ENCODE data around the gene OR56A4. TPM values are rescaled to one million over a fixed set of nuclear protein-coding genes. Genes with fewer than 3 reads are reported as not detected.

The OR56A4 gene
- polyA plus RNA-seq, 2 of the 4 experiments (the other 2 are of a cell fraction) = not detected

DNA sequence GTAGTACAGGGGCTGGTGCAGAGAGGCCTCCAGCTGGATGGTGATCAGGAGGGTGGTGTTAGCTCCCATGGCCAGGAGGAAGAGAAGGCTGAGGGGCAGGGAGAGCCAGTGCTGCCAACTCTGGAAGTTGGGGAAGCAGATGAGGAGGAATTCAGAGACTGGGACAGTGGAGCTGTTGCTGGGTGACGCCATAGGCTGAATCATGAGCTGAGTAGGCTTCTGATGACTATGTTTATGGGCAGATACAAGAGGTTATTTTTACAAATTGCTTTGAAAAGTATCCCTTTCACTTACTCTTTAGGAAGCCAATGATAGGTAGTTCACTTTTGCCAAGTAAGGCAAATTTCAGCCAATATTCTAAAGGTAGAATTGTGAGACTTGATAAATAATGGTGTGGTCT, 20.8 kb upstream of the OR56A4 start:
- Histone ChIP-seq H3K9me3 (no peaks in the 10 kb centered on the region), H3K4me1 (no peaks in the 10 kb centered on the region), H3K4me2 (no peak overlapping the region), H3K27ac (no peak overlapping the region), H3K4me3 (no peak overlapping the region)
- POLR2A ChIA-PET = no interaction called here
- TF ChIP-seq ESRRA (IDR thresholded peaks at IDR 0.05; ENCODE audit: borderline replicate concordance, low read length) (no peak), FOXS1 (CRISPR knock-in tag; IDR thresholded peaks at IDR 0.05) (no peak), MAFK (IDR thresholded peaks at IDR 0.05; ENCODE audit: partially characterized antibody) (no peak), EHF (CRISPR knock-in tag; IDR thresholded peaks at IDR 0.05) (no peak), ZC3H11A (IDR thresholded peaks at IDR 0.05) (no peak), EP300 (IDR thresholded peaks at IDR 0.05) (no peak), JUNB (IDR thresholded peaks at IDR 0.05) (no peak), ZFP36 (IDR thresholded peaks at IDR 0.05; ENCODE audit: borderline replicate concordance, partially characterized antibody) (no peak), RCOR1 (IDR thresholded peaks at IDR 0.05; ENCODE audit: low read depth, low read length) (no peak), RNF2 (IDR thresholded peaks at IDR 0.05; ENCODE audit: borderline replicate concordance, low read depth) (no peak)
- TF ChIP-seq, protein P1, sequence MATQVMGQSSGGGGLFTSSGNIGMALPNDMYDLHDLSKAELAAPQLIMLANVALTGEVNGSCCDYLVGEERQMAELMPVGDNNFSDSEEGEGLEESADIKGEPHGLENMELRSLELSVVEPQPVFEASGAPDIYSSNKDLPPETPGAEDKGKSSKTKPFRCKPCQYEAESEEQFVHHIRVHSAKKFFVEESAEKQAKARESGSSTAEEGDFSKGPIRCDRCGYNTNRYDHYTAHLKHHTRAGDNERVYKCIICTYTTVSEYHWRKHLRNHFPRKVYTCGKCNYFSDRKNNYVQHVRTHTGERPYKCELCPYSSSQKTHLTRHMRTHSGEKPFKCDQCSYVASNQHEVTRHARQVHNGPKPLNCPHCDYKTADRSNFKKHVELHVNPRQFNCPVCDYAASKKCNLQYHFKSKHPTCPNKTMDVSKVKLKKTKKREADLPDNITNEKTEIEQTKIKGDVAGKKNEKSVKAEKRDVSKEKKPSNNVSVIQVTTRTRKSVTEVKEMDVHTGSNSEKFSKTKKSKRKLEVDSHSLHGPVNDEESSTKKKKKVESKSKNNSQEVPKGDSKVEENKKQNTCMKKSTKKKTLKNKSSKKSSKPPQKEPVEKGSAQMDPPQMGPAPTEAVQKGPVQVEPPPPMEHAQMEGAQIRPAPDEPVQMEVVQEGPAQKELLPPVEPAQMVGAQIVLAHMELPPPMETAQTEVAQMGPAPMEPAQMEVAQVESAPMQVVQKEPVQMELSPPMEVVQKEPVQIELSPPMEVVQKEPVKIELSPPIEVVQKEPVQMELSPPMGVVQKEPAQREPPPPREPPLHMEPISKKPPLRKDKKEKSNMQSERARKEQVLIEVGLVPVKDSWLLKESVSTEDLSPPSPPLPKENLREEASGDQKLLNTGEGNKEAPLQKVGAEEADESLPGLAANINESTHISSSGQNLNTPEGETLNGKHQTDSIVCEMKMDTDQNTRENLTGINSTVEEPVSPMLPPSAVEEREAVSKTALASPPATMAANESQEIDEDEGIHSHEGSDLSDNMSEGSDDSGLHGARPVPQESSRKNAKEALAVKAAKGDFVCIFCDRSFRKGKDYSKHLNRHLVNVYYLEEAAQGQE (IDR thresholded peaks at IDR 0.05) = no peak
- WGBS (ENCODE audit: missing lambda C conversion rate) = 0% methylated on average over 1 of the region's 1 CpG
- ATAC-seq (no peak), DNase-seq (ENCODE audit: low read depth in 1 of 2, low spot score in 1 of 2) (no peak), FAIRE-seq (no peak)
- CTCF ChIA-PET = interaction anchor here (0.8 to 1.1 kb wide), 2 partner anchors 326 to 336 kb away, joined by 3 to 4 read pairs; no protein-coding TSS in a partner anchor

DNA sequence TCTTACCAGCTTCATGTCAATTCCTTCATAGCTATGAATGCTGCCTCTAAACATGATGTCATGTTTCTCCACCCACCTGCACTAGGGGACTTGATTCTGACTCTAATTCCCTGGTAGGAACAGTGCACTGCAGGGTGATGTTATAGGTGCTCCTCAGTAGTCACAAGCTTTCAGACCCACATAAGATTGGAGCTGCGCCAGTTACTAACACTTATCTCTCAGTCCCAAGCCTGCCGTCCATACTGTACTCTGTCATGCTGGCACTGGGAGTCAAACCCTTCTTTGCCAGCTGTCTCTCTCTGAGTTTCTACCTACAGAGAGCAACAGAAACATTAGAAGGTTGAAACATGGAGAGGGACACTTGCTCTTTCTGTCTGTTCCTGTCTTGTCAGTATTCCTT, 18.3 kb upstream of the OR56A4 start:
- ChIA-PET CTCF (interaction anchor here (0.9 to 4.9 kb wide), 3 partner anchors 283 to 338 kb away, joined by 3 to 50 read pairs (median 34); no protein-coding TSS in a partner anchor), POLR2A (no interaction called here)
- TF ChIP-seq JUN (IDR thresholded peaks at IDR 0.05) = no peak
- TF ChIP-seq, protein P2, sequence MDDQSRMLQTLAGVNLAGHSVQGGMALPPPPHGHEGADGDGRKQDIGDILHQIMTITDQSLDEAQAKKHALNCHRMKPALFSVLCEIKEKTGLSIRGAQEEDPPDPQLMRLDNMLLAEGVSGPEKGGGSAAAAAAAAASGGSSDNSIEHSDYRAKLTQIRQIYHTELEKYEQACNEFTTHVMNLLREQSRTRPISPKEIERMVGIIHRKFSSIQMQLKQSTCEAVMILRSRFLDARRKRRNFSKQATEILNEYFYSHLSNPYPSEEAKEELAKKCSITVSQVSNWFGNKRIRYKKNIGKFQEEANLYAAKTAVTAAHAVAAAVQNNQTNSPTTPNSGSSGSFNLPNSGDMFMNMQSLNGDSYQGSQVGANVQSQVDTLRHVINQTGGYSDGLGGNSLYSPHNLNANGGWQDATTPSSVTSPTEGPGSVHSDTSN (IDR thresholded peaks at IDR 0.05) = no peak
- no peak for TF ChIP-seq HDAC2 (IDR thresholded peaks at IDR 0.05)
- TF ChIP-seq, protein P3, sequence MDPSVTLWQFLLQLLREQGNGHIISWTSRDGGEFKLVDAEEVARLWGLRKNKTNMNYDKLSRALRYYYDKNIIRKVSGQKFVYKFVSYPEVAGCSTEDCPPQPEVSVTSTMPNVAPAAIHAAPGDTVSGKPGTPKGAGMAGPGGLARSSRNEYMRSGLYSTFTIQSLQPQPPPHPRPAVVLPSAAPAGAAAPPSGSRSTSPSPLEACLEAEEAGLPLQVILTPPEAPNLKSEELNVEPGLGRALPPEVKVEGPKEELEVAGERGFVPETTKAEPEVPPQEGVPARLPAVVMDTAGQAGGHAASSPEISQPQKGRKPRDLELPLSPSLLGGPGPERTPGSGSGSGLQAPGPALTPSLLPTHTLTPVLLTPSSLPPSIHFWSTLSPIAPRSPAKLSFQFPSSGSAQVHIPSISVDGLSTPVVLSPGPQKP (IDR thresholded peaks at IDR 0.05; ENCODE audit: low read depth, low read length) = no peak
- TF ChIP-seq JUNB (IDR thresholded peaks at IDR 0.05) = no peak
- TF ChIP-seq SMC3 (IDR thresholded peaks at IDR 0.05) = no peak
- no peak for TF ChIP-seq TFCP2L1 (CRISPR knock-in tag; IDR thresholded peaks at IDR 0.05)
- TF ChIP-seq FOSL2 (IDR thresholded peaks at IDR 0.05) = no peak
- TF ChIP-seq FOSL2 (CRISPR knock-in tag; IDR thresholded peaks at IDR 0.05) = no peak
- no peak for TF ChIP-seq TP53 (CRISPR knock-in tag; IDR thresholded peaks at IDR 0.05)
- no peak for TF ChIP-seq KDM1A (IDR thresholded peaks at IDR 0.05; ENCODE audit: low read depth)
- TF ChIP-seq SREBF2 (IDR thresholded peaks at IDR 0.05) = no peak
- no peak for TF ChIP-seq CHD2 (IDR thresholded peaks at IDR 0.05; ENCODE audit: low read length, partially characterized antibody)
- TF ChIP-seq ZFP36 (IDR thresholded peaks at IDR 0.05; ENCODE audit: borderline replicate concordance, partially characterized antibody) = no peak
- TF ChIP-seq FOXS1 (CRISPR knock-in tag; IDR thresholded peaks at IDR 0.05) = no peak
- no peak for TF ChIP-seq RARB (CRISPR knock-in tag; IDR thresholded peaks at IDR 0.05)
- TF ChIP-seq, protein P4, sequence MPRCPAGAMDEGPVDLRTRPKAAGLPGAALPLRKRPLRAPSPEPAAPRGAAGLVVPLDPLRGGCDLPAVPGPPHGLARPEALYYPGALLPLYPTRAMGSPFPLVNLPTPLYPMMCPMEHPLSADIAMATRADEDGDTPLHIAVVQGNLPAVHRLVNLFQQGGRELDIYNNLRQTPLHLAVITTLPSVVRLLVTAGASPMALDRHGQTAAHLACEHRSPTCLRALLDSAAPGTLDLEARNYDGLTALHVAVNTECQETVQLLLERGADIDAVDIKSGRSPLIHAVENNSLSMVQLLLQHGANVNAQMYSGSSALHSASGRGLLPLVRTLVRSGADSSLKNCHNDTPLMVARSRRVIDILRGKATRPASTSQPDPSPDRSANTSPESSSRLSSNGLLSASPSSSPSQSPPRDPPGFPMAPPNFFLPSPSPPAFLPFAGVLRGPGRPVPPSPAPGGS (IDR thresholded peaks at IDR 0.05) = no peak
- TF ChIP-seq HOXA7 (CRISPR knock-in tag; IDR thresholded peaks at IDR 0.05) = no peak
- no peak for TF ChIP-seq POLR2A (IDR thresholded peaks at IDR 0.05; ENCODE audit: low read length)
- no peak for TF ChIP-seq ZC3H11A (IDR thresholded peaks at IDR 0.05)
- H3K9me3 ChIP-seq = no peaks in the 10 kb centered on the region
- DNase-seq (ENCODE audit: low read depth in 1 of 2, low spot score in 1 of 2) = no peak
- no peaks in the 10 kb centered on the region for H3K4me1 ChIP-seq
- H3K4me3 ChIP-seq = no peak overlapping the region
- no peak overlapping the region for H3K4me2 ChIP-seq
- no peak for FAIRE-seq
- H3K27ac ChIP-seq = no peak overlapping the region
- WGBS (ENCODE audit: missing lambda C conversion rate) = 3% methylated on average over 2 of the region's 2 CpGs
- no peak for ATAC-seq

Measured in A549 (cell line).